ENCODE data around the gene PMEPA1.

The PMEPA1 gene

DNA sequence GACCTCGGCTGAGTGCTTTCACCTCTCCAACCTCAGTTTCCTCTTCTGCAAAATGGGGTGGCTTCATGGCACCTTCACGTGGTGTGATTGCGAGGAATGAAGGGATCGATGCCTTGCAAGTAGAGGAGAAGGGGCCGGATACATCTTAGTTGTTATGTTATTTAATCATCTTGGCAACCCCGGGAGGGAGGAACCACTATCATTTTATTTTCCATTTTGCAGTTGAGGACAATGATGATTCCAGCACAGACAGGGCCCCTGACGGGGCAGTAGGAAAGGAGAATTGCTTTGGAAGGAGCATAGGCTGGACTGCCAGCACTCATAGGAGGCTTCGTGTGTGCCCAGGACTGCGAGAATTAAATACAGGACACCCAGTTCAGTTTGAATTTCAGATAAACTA is 2.5 kb upstream of the PMEPA1 start:
- H3K27ac ChIP-seq (ENCODE audit: low read depth, low read length) = no peak overlapping the region
- H3K9me3 ChIP-seq (ENCODE audit: control insufficient read depth, insufficient read depth, low read length) = no peaks in the 10 kb centered on the region
- TF ChIP-seq, protein P1, sequence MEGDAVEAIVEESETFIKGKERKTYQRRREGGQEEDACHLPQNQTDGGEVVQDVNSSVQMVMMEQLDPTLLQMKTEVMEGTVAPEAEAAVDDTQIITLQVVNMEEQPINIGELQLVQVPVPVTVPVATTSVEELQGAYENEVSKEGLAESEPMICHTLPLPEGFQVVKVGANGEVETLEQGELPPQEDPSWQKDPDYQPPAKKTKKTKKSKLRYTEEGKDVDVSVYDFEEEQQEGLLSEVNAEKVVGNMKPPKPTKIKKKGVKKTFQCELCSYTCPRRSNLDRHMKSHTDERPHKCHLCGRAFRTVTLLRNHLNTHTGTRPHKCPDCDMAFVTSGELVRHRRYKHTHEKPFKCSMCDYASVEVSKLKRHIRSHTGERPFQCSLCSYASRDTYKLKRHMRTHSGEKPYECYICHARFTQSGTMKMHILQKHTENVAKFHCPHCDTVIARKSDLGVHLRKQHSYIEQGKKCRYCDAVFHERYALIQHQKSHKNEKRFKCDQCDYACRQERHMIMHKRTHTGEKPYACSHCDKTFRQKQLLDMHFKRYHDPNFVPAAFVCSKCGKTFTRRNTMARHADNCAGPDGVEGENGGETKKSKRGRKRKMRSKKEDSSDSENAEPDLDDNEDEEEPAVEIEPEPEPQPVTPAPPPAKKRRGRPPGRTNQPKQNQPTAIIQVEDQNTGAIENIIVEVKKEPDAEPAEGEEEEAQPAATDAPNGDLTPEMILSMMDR (IDR thresholded peaks at IDR 0.05; ENCODE audit: low read depth, low read length, poor library complexity, severe bottlenecking) = no peak
- no peak for TF ChIP-seq EZH2phosphoT487 (IDR thresholded peaks at IDR 0.05; ENCODE audit: borderline replicate concordance, low read length)
- H3K4me1 ChIP-seq (ENCODE audit: control insufficient read depth, low read length) = peaks cover 27% of the 10 kb centered on the region
- H3K4me3 ChIP-seq (ENCODE audit: low read length) = no peak overlapping the region
- H3K79me2 ChIP-seq (ENCODE audit: control insufficient read depth, low read length) = peaks cover 21% of the 10 kb centered on the region
- peaks cover 11% of the 10 kb centered on the region; the same call in 1 of the 2 replicates for H3K27me3 ChIP-seq (ENCODE audit: control insufficient read depth, low read length)
- peaks cover 9% of the 10 kb centered on the region; the same call in 1 of the 2 replicates for H4K20me1 ChIP-seq (ENCODE audit: control insufficient read depth, insufficient read depth, low read depth, low read length)
- no peaks in the 10 kb centered on the region for H3K36me3 ChIP-seq (ENCODE audit: control insufficient read depth, low read length)
- no peak overlapping the region for H3K4me2 ChIP-seq (ENCODE audit: low read length)
- no peaks in the 10 kb centered on the region for H3K9me2 ChIP-seq (replicated peaks; ENCODE audit: control insufficient read depth, low read length)
- no peaks in the 10 kb centered on the region for H3F3A ChIP-seq (ENCODE audit: control insufficient read depth, insufficient read depth)

DNA sequence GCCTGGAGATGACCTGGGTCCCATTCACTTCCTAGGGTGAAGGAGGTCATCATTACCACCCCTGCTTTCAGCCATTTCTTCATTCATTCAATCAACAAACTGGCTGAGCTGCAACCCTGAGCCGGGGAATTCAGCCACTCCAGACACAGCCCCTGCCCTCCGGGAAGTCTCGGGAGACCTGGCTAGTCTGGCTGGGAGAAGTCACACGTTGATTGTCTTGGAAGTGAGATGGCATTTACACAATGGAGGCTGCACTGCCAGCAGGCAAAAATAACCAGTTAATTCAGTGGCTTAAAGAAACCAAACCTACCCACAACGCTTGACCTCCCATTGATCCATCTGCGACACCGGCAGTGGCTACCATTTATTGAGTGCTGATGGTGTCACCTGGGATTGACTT is 2.0 kb upstream of the PMEPA1 start:
- Histone ChIP-seq H3K36me3 (ENCODE audit: control insufficient read depth, low read length) (no peaks in the 10 kb centered on the region), H3K9me2 (replicated peaks; ENCODE audit: control insufficient read depth, low read length) (no peaks in the 10 kb centered on the region), H3K4me1 (ENCODE audit: control insufficient read depth, low read length) (peaks cover 32% of the 10 kb centered on the region), H3K79me2 (ENCODE audit: control insufficient read depth, low read length) (peaks cover 26% of the 10 kb centered on the region), H3K9me3 (ENCODE audit: control insufficient read depth, insufficient read depth, low read length) (no peaks in the 10 kb centered on the region), H3K4me3 (ENCODE audit: low read length) (no peak overlapping the region), H4K20me1 (ENCODE audit: control insufficient read depth, insufficient read depth, low read depth, low read length) (peaks cover 9% of the 10 kb centered on the region; the same call in 1 of the 2 replicates), H3K27ac (ENCODE audit: low read depth, low read length) (no peak overlapping the region), H3K27me3 (ENCODE audit: control insufficient read depth, low read length) (peaks cover 11% of the 10 kb centered on the region; the same call in 1 of the 2 replicates), H3K4me2 (ENCODE audit: low read length) (no peak overlapping the region), H3F3A (ENCODE audit: control insufficient read depth, insufficient read depth) (no peaks in the 10 kb centered on the region)
- no peak for TF ChIP-seq EZH2phosphoT487 (IDR thresholded peaks at IDR 0.05; ENCODE audit: borderline replicate concordance, low read length)
- TF ChIP-seq, protein P1 (IDR thresholded peaks at IDR 0.05; ENCODE audit: low read depth, low read length, poor library complexity, severe bottlenecking) = no peak

DNA sequence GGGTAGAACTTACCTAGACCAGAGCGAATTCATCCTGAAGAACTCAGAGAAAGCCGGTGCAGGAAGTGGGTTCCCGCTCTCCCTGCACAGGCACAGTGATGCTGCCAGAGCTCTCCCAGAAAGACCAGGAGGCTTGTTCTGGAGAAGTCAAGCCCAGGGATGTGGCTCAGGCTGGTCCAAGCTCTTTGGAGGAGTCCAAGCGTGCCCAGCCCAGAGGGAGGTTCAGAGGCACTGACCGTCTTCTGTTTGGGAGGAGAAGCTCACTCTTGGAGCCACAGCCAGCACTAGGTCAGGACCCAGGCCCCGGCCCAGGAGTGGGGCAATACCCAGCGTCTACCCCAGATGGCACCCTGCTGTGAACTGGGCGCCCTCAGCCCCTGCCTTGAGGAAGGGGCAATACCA is 1.5 kb upstream of the PMEPA1 start:
- TF ChIP-seq, protein P1 (IDR thresholded peaks at IDR 0.05; ENCODE audit: low read depth, low read length, poor library complexity, severe bottlenecking) = no peak
- peaks cover 11% of the 10 kb centered on the region; the same call in 1 of the 2 replicates for H3K27me3 ChIP-seq (ENCODE audit: control insufficient read depth, low read length)
- peak overlapping the region; percentile 68 for H3K4me2 ChIP-seq (ENCODE audit: low read length)
- peak overlapping the region; percentile 78 for H3K4me3 ChIP-seq (ENCODE audit: low read length)
- H3K36me3 ChIP-seq (ENCODE audit: control insufficient read depth, low read length) = no peaks in the 10 kb centered on the region
- no peaks in the 10 kb centered on the region for H3F3A ChIP-seq (ENCODE audit: control insufficient read depth, insufficient read depth)
- peaks cover 37% of the 10 kb centered on the region for H3K4me1 ChIP-seq (ENCODE audit: control insufficient read depth, low read length)
- peaks cover 31% of the 10 kb centered on the region for H3K79me2 ChIP-seq (ENCODE audit: control insufficient read depth, low read length)
- no peaks in the 10 kb centered on the region for H3K9me2 ChIP-seq (replicated peaks; ENCODE audit: control insufficient read depth, low read length)
- H3K27ac ChIP-seq (ENCODE audit: low read depth, low read length) = no peak overlapping the region
- peaks cover 9% of the 10 kb centered on the region; the same call in 1 of the 2 replicates for H4K20me1 ChIP-seq (ENCODE audit: control insufficient read depth, insufficient read depth, low read depth, low read length)
- H3K9me3 ChIP-seq (ENCODE audit: control insufficient read depth, insufficient read depth, low read length) = no peaks in the 10 kb centered on the region
